K562 (cell line): ENCODE data around the gene AFAP1. TPM values are rescaled to one million over a fixed set of nuclear protein-coding genes. Genes with fewer than 3 reads are reported as not detected.

ENCODE experiments used
- ATAC-seq: fragments of 200-7000 bp; cut with Tn5 transposase; 3 replicates; pipeline ENCODE4 v1.9.1; 2020; ENCODE audit warnings: moderate library complexity
- BruUV-seq: library from RNA; stranded (reverse); fragments of 400-500 nt; replicated peaks from 2 replicates; lab custom pipeline; 2021; lab: Mats Ljungman, UMichigan
- CTCF ChIA-PET: fragments of 300-600 bp; formaldehyde crosslinking; extraction: SDS; loops from one replicate; lab custom pipeline; 2021; ENCODE audit warnings: low intra/inter-chr PET ratio; lab: Yijun Ruan, JAX
- POLR2A ChIA-PET: fragments of 300-600, 350-650 bp; sonication (Branson Sonifier 250); formaldehyde crosslinking; extraction: SDS; loops from one replicate; lab custom pipeline; 2021; ENCODE audit warnings: antibody characterized with exemption, inconsistent platforms; lab: Yijun Ruan, JAX
- DNase-seq, 4 experiments: peaks; one replicate each; pipeline versions ENCODE4 v3.0.0 to v3.0.0-alpha.2; 2011 to 2018; ENCODE audit warnings: low spot score in 3 of 4, mixed read lengths in 3 of 4; ENCODE audit errors: extremely low read depth in 1 of 4
- FAIRE-seq: peaks from 2 replicates; lab custom pipeline; 2011; peaks lifted over from hg19 to GRCh38; lab: Jason Lieb, UNC
- H2AFZ ChIP-seq: 2 replicates; pipeline ENCODE4 v1.6.0; 2011; ENCODE audit warnings: low read depth, low read length, control low read depth, inconsistent platforms
- H3K27ac ChIP-seq: fragments of 200-600 bp; 3 replicates; pipeline ENCODE4 v1.8.0; 2011; ENCODE audit warnings: low read depth, mild to moderate bottlenecking, control low read depth, inconsistent platforms, low read length, moderate library complexity, mixed read lengths; ENCODE audit errors: extremely low read depth
- H3K27me3 ChIP-seq, 2 experiments: fragments of 300-600 bp in 1 of 2; 2 replicates in 1 of 2; 3 replicates in 1 of 2; pipeline versions ENCODE4 v1.6.0 to v1.8.0; 2011; ENCODE audit warnings: inconsistent platforms in 2 of 2, low read length in 2 of 2, mild to moderate bottlenecking in 1 of 2, mixed read lengths in 1 of 2, moderate library complexity in 1 of 2; ENCODE audit not compliant: control insufficient read depth in 2 of 2, insufficient read depth in 2 of 2
- H3K36me3 ChIP-seq: fragments of 300-600 bp; 3 replicates; pipeline ENCODE4 v1.8.0; 2011; ENCODE audit warnings: mild to moderate bottlenecking, low read length, inconsistent platforms; ENCODE audit not compliant: control insufficient read depth, insufficient read depth
- H3K4me1 ChIP-seq, 2 experiments: fragments of 200-600 bp in 1 of 2; replicated peaks in 1 of 2; 2 replicates in 1 of 2; 3 replicates in 1 of 2; pipeline versions ENCODE4 v1.5.1 to v1.8.0; 2011; ENCODE audit warnings: inconsistent platforms in 2 of 2, low read length in 2 of 2, mild to moderate bottlenecking in 1 of 2, mixed read lengths in 1 of 2, moderate library complexity in 1 of 2; ENCODE audit not compliant: control insufficient read depth in 2 of 2, insufficient read depth in 2 of 2
- H3K4me2 ChIP-seq: 2 replicates; pipeline ENCODE4 v1.6.1; 2011; ENCODE audit warnings: low read length, control low read depth, inconsistent platforms, mixed read lengths; ENCODE audit not compliant: insufficient read depth
- H3K4me3 ChIP-seq: fragments of 200-600 bp; sonication (generic), shearing (Covaris generic); 2 replicates; pipeline ENCODE4 v1.5.1; 2016; ENCODE audit warnings: control low read depth, inconsistent platforms
- H3K79me2 ChIP-seq: fragments of 200-600 bp; 3 replicates; pipeline ENCODE4 v1.8.0; 2011; ENCODE audit warnings: low read length, inconsistent platforms; ENCODE audit not compliant: control insufficient read depth, insufficient read depth
- H3K9ac ChIP-seq, 2 experiments: 2 replicates each; pipeline versions ENCODE4 v1.6.0 to v1.6.1; 2011; ENCODE audit warnings: low read depth in 2 of 2, low read length in 2 of 2, control low read depth in 1 of 2, inconsistent platforms in 1 of 2, mild to moderate bottlenecking in 1 of 2, mixed read lengths in 1 of 2; ENCODE audit not compliant: insufficient read depth in 1 of 2
- H3K9me1 ChIP-seq: one replicate; pipeline ENCODE4 v1.6.0; 2011; ENCODE audit warnings: inconsistent platforms, mild to moderate bottlenecking, low read length, moderate library complexity; ENCODE audit not compliant: control insufficient read depth, insufficient read depth
- H3K9me3 ChIP-seq: replicated peaks from 2 replicates; pipeline ENCODE4 v1.5.1; 2011; ENCODE audit warnings: low read depth, low read length, inconsistent platforms; ENCODE audit not compliant: control insufficient read depth, insufficient read depth
- H4K20me1 ChIP-seq: replicated peaks from 2 replicates; pipeline ENCODE4 v1.6.1; 2011; ENCODE audit warnings: low read length, inconsistent platforms, mixed read lengths; ENCODE audit not compliant: control insufficient read depth, insufficient read depth
- ARID3A ChIP-seq: IDR thresholded peaks from 2 replicates; pipeline ENCODE4 v1.6.1; 2012; ENCODE audit warnings: low read depth, low read length, improper control_type of control experiment, borderline replicate concordance
- CBFA2T2 ChIP-seq: fragments of 450-650 bp; conservative IDR thresholded peaks from 2 replicates; pipeline ENCODE4 v1.6.1; 2017; ENCODE audit warnings: mild to moderate bottlenecking
- CBFA2T3 ChIP-seq: fragments of 450-650 bp; IDR thresholded peaks from 2 replicates; pipeline ENCODE4 v1.6.1; 2017
- KDM4B ChIP-seq, 2 experiments: fragments of 450-650 bp in 1 of 2; sonication (generic) in 1 of 2; IDR thresholded peaks; 2 replicates each; pipeline ENCODE4 v1.6.1; 2016 to 2017; ENCODE audit warnings: borderline replicate concordance in 2 of 2, antibody characterized with exemption in 1 of 2, low read depth in 1 of 2, mild to moderate bottlenecking in 1 of 2
- KLF10 ChIP-seq: fragments of 250-450 bp; sonication (Bioruptor Pico); IDR thresholded peaks from 2 replicates; pipeline ENCODE4 v1.6.1; 2021; ENCODE audit warnings: matching md5 sums
- SAFB2 ChIP-seq: fragments of 200-400 bp; formaldehyde crosslinking; IDR thresholded peaks from 2 replicates; pipeline ENCODE4 v1.6.1; 2018; ENCODE audit warnings: borderline replicate concordance, low read length, low read depth, moderate library complexity; ENCODE audit not compliant: severe bottlenecking
- ZBTB5 ChIP-seq: fragments of 450-650 bp; IDR thresholded peaks from 2 replicates; pipeline ENCODE4 v1.6.1; 2017; ENCODE audit warnings: antibody characterized with exemption
- ZNF780A ChIP-seq: fragments of 250-450 bp; sonication (Bioruptor Pico); IDR thresholded peaks from 2 replicates; pipeline ENCODE4 v1.5.0; 2021; ENCODE audit warnings: mild to moderate bottlenecking
- WGBS: fragments of 100-300 bp; shearing (Covaris generic); methylation state at CpG from one replicate; pipeline ENCODE4 v1.1.6; 2016; ENCODE audit warnings: low coverage, mixed read lengths; ENCODE audit not compliant: insufficient coverage; ENCODE audit errors: missing lambda C conversion rate; 5-methylcytosine and 5-hydroxymethylcytosine counted together
- in situ Hi-C: fragments of 300-500 bp; cut with MboI; formaldehyde crosslinking; loops from 4 replicates; pipeline ENCODE4 v1.15.0; 2018; ENCODE audit warnings: inconsistent platforms, mixed read lengths
- intact Hi-C: fragments of 100-400 bp; cut with micrococcal nuclease; formaldehyde crosslinking; loops from 2 replicates; pipeline ENCODE4 v1.14.2; 2022
- polyA plus RNA-seq, 8 experiments: library from polyadenylated mRNA; depleted of rRNA in 4 of 8; stranded (reverse) in 5 of 8; unstranded in 3 of 8; fragments of >200 nt; fragmentation: Nextera tagmentation in 2 of 8; fragmentation: Illumina TruSeq in 1 of 8; extraction: Ambion mirVana in 2 of 8; extraction: Trizol in 1 of 8; gene quantifications; 2 replicates each; pipeline versions ENCODE4 v1.2.1 to v1.2.3, GENCODE V29; 2011 to 2014; ENCODE audit warnings: inconsistent platforms in 1 of 8, missing spikeins in 1 of 8
- total RNA-seq, 7 experiments: library from RNA; depleted of rRNA in 6 of 7; stranded (reverse); fragments of >200 nt in 6 of 7; fragmentation: Illumina TruSeq in 2 of 7; extraction: Trizol in 2 of 7; gene quantifications; 2 replicates each; pipeline versions ENCODE4 v1.2.1 to v1.2.3, GENCODE V29; 2011 to 2021; ENCODE audit warnings: low replicate concordance in 1 of 7

AFAP1 gene
- total and polyA plus RNA-seq, 9 of the 15 experiments (the other 6 are each of a cell fraction or from before 2014, with no cell fraction given), result 0.07 to 0.42 (median 0.12) TPM; not detected in 1

- no peak for TF ChIP-seq ZBTB5
- TF ChIP-seq CBFA2T3, result no peak
- no peak for TF ChIP-seq CBFA2T2
- TF ChIP-seq SAFB2, result no peak
- TF ChIP-seq, all 486 proteins: peak for 0
Measured at GRCh38 chr4:7812921-7813320, 126.7 kb downstream of the AFAP1 start (continued).

GRCh38 chr4:7812231-7812857 lies 127.3 kb downstream of the AFAP1 start:
- FAIRE-seq (no peak), ATAC-seq (no peak), DNase-seq (no peak)
- POLR2A ChIA-PET, result no interaction called here
- no peaks in the 10 kb centered on the region for H3K36me3 ChIP-seq
- WGBS, result 2% methylated on average over 18 of the region's 18 CpGs
- no peak overlapping the region for H3K9ac ChIP-seq
- H3K27me3 ChIP-seq, result peaks cover 43 to 63% of the 10 kb centered on the region in 2 experiments
- TF ChIP-seq KLF10 (CRISPR knock-in tag) (no peak), ZNF780A (CRISPR knock-in tag) (no peak), KDM4B (IDR thresholded peaks at IDR 0.05; ENCODE audit: borderline replicate concordance in 2 of 2, low read depth in 1 of 2) (no peak), ARID3A (no peak)
- no peak overlapping the region for H3K4me3 ChIP-seq
- no peaks in the 10 kb centered on the region for H3K4me1 ChIP-seq
- H3K9me3 ChIP-seq, result no peaks in the 10 kb centered on the region
- 0 out of 2 replicates have a peak, but pooled peaks cover 4% of the 10 kb centered on the region for H4K20me1 ChIP-seq
- H3K79me2 ChIP-seq, result no peaks in the 10 kb centered on the region
- no peak overlapping the region for H3K4me2 ChIP-seq
- intact Hi-C loops, result no loop called here
- H3K9me1 ChIP-seq, result no peaks in the 10 kb centered on the region
- no TSS peak for BruUV-seq
- H2AFZ ChIP-seq, result no peak overlapping the region
- CTCF ChIA-PET, result no interaction called here
- H3K27ac ChIP-seq, result no peak overlapping the region
- in situ Hi-C loops, result no loop called here
